ENCODE data around the gene TRIM47. TPM values are rescaled to one million over a fixed set of nuclear protein-coding genes. Genes with fewer than 3 reads are reported as not detected.

TRIM47 gene
- total and polyA plus RNA-seq, 8 donors, result 3.5 to 40.4 (median 18.1) TPM

GRCh38 chr17:75906143-75906884, 27.9 kb upstream of the TRIM47 start:
- DNase-seq, result no peak
- Histone ChIP-seq H3K4me1 (peaks cover 19 to 46% (median 35%) of the 10 kb centered on the region in 4 donors), H3K27ac (peak overlapping the region in 4 of 5 donors; percentile 10 to 95 (median 92)), H3K9me3 (no peaks in the 10 kb centered on the region), H3K36me3 (peaks cover 18 to 23% (median 21%) of the 10 kb centered on the region in 4 donors), H3K27me3 (no peaks in the 10 kb centered on the region), H3K4me3 (no peak overlapping the region)
- intact Hi-C loops (cut with DNase I; ENCODE audit: low total_unique reads), result loop anchor here (5.0 kb wide), 1 partner anchor 96 kb away; the partner anchor contains the start of gene CDK3
- 79 to 86% (median 83%) methylated on average over 10 of the region's 10 CpGs for WGBS, 5 donors
- TF ChIP-seq POLR2A (IDR thresholded peaks at IDR 0.05) (no peak), POLR2AphosphoS5 (IDR thresholded peaks at IDR 0.05) (no peak), EP300 (IDR thresholded peaks at IDR 0.05) (no peak)
- TF ChIP-seq, protein P1, sequence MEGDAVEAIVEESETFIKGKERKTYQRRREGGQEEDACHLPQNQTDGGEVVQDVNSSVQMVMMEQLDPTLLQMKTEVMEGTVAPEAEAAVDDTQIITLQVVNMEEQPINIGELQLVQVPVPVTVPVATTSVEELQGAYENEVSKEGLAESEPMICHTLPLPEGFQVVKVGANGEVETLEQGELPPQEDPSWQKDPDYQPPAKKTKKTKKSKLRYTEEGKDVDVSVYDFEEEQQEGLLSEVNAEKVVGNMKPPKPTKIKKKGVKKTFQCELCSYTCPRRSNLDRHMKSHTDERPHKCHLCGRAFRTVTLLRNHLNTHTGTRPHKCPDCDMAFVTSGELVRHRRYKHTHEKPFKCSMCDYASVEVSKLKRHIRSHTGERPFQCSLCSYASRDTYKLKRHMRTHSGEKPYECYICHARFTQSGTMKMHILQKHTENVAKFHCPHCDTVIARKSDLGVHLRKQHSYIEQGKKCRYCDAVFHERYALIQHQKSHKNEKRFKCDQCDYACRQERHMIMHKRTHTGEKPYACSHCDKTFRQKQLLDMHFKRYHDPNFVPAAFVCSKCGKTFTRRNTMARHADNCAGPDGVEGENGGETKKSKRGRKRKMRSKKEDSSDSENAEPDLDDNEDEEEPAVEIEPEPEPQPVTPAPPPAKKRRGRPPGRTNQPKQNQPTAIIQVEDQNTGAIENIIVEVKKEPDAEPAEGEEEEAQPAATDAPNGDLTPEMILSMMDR (IDR thresholded peaks at IDR 0.05), result no peak

- peak; percentile 83 to 92 (median 83) for TF ChIP-seq POLR2AphosphoS5 (IDR thresholded peaks at IDR 0.05)
- TF ChIP-seq, protein P1 (IDR thresholded peaks at IDR 0.05), result peak in 6 of 7 experiments; percentile 90 to 100 (median 99)
- no peak for TF ChIP-seq EP300 (IDR thresholded peaks at IDR 0.05)
- peak in 1 of 4 donors; percentile 12 for TF ChIP-seq POLR2A (IDR thresholded peaks at IDR 0.05)
- peak; percentile 97 to 98 for DNase-seq
- intact Hi-C loops (cut with DNase I; ENCODE audit: low total_unique reads), result loop anchor here (5.0 kb wide), 1 partner anchor 97 kb away; the partner anchor contains the start of gene CDK3
- H3K4me3 ChIP-seq, result peak within 1 kb of the TSS; percentile 85 to 91 (median 89)
- peak within 1 kb of the TSS; percentile 87 to 95 (median 92) for H3K27ac ChIP-seq
- H3K27me3 ChIP-seq, result no peaks in the 10 kb centered on the region
- H3K9me3 ChIP-seq, result no peaks in the 10 kb centered on the region
- peaks cover 15 to 33% (median 24%) of the 10 kb centered on the region in 4 donors for H3K4me1 ChIP-seq
- WGBS, 5 donors, result 1 to 6% (median 2%) methylated on average over 18 to 68 of the region's 69 CpGs
- H3K36me3 ChIP-seq, result peaks cover 30 to 34% (median 34%) of the 10 kb centered on the region in 4 donors
Observed at GRCh38 chr17:75904749-75905521, 26.6 kb upstream of the TRIM47 start, which contains the start of gene MRPL38. MRPL38 (minus strand) TSS chr17:75904884; CDS start chr17:75904875, 9 bp downstream.

- no peaks in the 10 kb centered on the region for H3K27me3 ChIP-seq
- peaks cover 12 to 38% (median 30%) of the 10 kb centered on the region in 4 donors for H3K4me1 ChIP-seq
- intact Hi-C loops (cut with DNase I; ENCODE audit: low total_unique reads), result no loop called here
- no peak overlapping the region for H3K27ac ChIP-seq
- H3K36me3 ChIP-seq, result peaks cover 43 to 59% (median 57%) of the 10 kb centered on the region in 4 donors
- H3K9me3 ChIP-seq, result no peaks in the 10 kb centered on the region
- no peak for DNase-seq
- no peak for TF ChIP-seq POLR2AphosphoS5 (IDR thresholded peaks at IDR 0.05)
- TF ChIP-seq, protein P1 (IDR thresholded peaks at IDR 0.05), result no peak
- TF ChIP-seq POLR2A (IDR thresholded peaks at IDR 0.05), result no peak
- 81 to 97% (median 95%) methylated on average over 6 of the region's 6 CpGs for WGBS, 5 donors
- H3K4me3 ChIP-seq, result no peak overlapping the region
Observed at GRCh38 chr17:75902406-75902805, 24.0 kb upstream of the TRIM47 start.

DNA sequence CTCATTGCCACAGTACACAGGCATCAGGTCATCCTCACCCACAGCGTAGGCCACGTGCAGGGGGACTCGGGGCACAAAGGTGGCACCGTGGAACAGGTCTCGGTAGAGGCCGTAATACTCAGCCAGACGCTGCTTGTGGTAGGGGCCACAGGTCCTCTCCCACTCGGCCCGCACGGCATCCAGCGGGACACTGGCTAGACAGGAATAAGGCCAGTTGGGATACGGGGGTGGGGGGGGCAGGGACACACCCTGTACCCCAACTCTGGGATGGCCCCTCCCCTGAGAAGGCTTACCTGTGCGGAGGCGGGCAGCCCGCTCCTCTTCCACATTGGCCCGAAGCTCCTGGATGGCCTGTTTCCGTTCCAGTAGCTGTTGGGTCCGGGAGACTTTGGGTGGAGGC, 23.3 kb upstream of the TRIM47 start:
- Histone ChIP-seq H3K9me3 (no peaks in the 10 kb centered on the region), H3K4me1 (peaks cover 17 to 44% (median 36%) of the 10 kb centered on the region in 4 donors), H3K27ac (no peak overlapping the region), H3K4me3 (no peak overlapping the region), H3K36me3 (peaks cover 43 to 59% (median 57%) of the 10 kb centered on the region in 4 donors), H3K27me3 (no peaks in the 10 kb centered on the region)
- WGBS, 5 donors, result 90 to 93% (median 92%) methylated on average over 18 of the region's 18 CpGs
- intact Hi-C loops (cut with DNase I; ENCODE audit: low total_unique reads), result no loop called here
- no peak for DNase-seq
- no peak for TF ChIP-seq POLR2A (IDR thresholded peaks at IDR 0.05)
- no peak for TF ChIP-seq EP300 (IDR thresholded peaks at IDR 0.05)
- TF ChIP-seq POLR2AphosphoS5 (IDR thresholded peaks at IDR 0.05), result no peak
- TF ChIP-seq, protein P1 (IDR thresholded peaks at IDR 0.05), result no peak

Measured in stomach (tissue), 9 donors.